ENCODE data around the gene PARP8. TPM values are rescaled to one million over a fixed set of nuclear protein-coding genes. Genes with fewer than 3 reads are reported as not detected.

The PARP8 gene
- total and polyA plus RNA-seq, 9 of the 15 experiments (the other 6 are each of a cell fraction or from before 2014, with no cell fraction given), result 0.03 to 0.31 TPM; not detected in 7

DNA sequence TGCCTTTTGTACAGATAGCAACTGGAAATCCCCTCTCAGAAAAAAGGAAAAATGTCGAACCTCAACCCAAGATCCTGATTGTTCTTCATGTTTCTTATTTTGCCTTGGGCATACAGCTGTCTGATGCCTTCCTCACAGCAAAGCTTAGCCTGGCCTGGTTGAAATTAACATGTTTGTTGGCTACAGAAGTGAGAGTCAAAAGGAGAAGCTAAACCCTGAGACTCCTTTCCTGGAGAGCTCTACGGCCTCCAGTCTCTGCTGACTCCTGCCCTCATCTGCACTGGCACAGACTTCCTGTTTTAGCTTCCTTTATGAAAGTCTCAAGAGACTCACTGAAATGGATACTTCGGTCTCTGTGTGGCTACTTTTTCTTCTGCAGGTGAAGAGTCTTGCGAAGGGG, 186.7 kb downstream of the PARP8 start:
- H4K20me1 ChIP-seq (replicated peaks; ENCODE audit: control insufficient read depth, insufficient read depth, low read length), result no peaks in the 10 kb centered on the region
- CTCF ChIA-PET (ENCODE audit: low intra/inter-chr PET ratio), result no interaction called here
- no peak overlapping the region for H2AFZ ChIP-seq (ENCODE audit: low read depth, low read length)
- TF ChIP-seq ZNF239 (CRISPR knock-in tag; IDR thresholded peaks at IDR 0.05) (no peak), KDM5B (IDR thresholded peaks at IDR 0.05; ENCODE audit: insufficient replicate concordance, low read depth, low read length) (no peak), ZFX (CRISPR knock-in tag; IDR thresholded peaks at IDR 0.05) (no peak), ELF2 (CRISPR knock-in tag; IDR thresholded peaks at IDR 0.05) (no peak), ZKSCAN8 (CRISPR knock-in tag; IDR thresholded peaks at IDR 0.05) (no peak), EGR1 (conservative IDR thresholded peaks at IDR 0.05) (no peak), ZNF347 (CRISPR knock-in tag; IDR thresholded peaks at IDR 0.05; ENCODE audit: low read depth) (no peak), RBM25 (IDR thresholded peaks at IDR 0.05; ENCODE audit: low read depth, low read length, severe bottlenecking) (no peak)
- TF ChIP-seq, protein P1, sequence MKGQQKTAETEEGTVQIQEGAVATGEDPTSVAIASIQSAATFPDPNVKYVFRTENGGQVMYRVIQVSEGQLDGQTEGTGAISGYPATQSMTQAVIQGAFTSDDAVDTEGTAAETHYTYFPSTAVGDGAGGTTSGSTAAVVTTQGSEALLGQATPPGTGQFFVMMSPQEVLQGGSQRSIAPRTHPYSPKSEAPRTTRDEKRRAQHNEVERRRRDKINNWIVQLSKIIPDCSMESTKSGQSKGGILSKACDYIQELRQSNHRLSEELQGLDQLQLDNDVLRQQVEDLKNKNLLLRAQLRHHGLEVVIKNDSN (CRISPR knock-in tag; IDR thresholded peaks at IDR 0.05), result no peak
- TF ChIP-seq, protein P2, sequence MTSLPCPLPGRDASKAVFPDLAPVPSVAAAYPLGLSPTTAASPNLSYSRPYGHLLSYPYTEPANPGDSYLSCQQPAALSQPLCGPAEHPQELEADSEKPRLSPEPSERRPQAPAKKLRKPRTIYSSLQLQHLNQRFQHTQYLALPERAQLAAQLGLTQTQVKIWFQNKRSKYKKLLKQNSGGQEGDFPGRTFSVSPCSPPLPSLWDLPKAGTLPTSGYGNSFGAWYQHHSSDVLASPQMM (CRISPR knock-in tag; IDR thresholded peaks at IDR 0.05), result no peak
- DNase-seq (ENCODE audit: extremely low read depth in 1 of 4, low spot score in 3 of 4), result no peak
- no peak overlapping the region for H3K4me3 ChIP-seq
- 1% methylated on average over 4 of the region's 4 CpGs for WGBS (ENCODE audit: insufficient coverage, low coverage, missing lambda C conversion rate)
- no TSS peak for BruUV-seq (replicated peaks)
- H3K27ac ChIP-seq (ENCODE audit: extremely low read depth, low read depth, low read length), result no peak overlapping the region
- H3K79me2 ChIP-seq (ENCODE audit: control insufficient read depth, insufficient read depth, low read length), result no peaks in the 10 kb centered on the region
- intact Hi-C loops (cut with micrococcal nuclease) (no loop called here), in situ Hi-C loops (cut with MboI) (no loop called here)
- no peaks in the 10 kb centered on the region for H3K27me3 ChIP-seq (ENCODE audit: control insufficient read depth in 2 of 2, insufficient read depth in 2 of 2, low read length in 2 of 2)
- ATAC-seq, result no peak
- H3K9me3 ChIP-seq (replicated peaks; ENCODE audit: control insufficient read depth, insufficient read depth, low read depth, low read length), result no peaks in the 10 kb centered on the region; the same call in 1 of the 2 replicates
- no peaks in the 10 kb centered on the region for H3K4me1 ChIP-seq (replicated peaks in 1 of 2; ENCODE audit: control insufficient read depth in 2 of 2, insufficient read depth in 2 of 2, low read length in 2 of 2)
- no peaks in the 10 kb centered on the region for H3K9me1 ChIP-seq (ENCODE audit: control insufficient read depth, insufficient read depth, low read length)
- no peak overlapping the region for H3K4me2 ChIP-seq (ENCODE audit: insufficient read depth, low read length)
- no peak for FAIRE-seq
- H3K36me3 ChIP-seq (ENCODE audit: control insufficient read depth, insufficient read depth, low read length), result no peaks in the 10 kb centered on the region
- POLR2A ChIA-PET, result no interaction called here
- no peak overlapping the region for H3K9ac ChIP-seq (ENCODE audit: insufficient read depth in 1 of 2, low read depth in 2 of 2, low read length in 2 of 2)
